HG02763 (cell line): ENCODE data around the gene HPSE2.

ENCODE experiments used
- ATAC-seq: cut with Tn5 transposase; IDR thresholded peaks from one replicate; pipeline ENCODE4 v1.9.1; 2021; ENCODE audit warnings: mild to moderate bottlenecking, moderate library complexity; ENCODE audit not compliant: unreplicated experiment

HPSE2 gene

DNA sequence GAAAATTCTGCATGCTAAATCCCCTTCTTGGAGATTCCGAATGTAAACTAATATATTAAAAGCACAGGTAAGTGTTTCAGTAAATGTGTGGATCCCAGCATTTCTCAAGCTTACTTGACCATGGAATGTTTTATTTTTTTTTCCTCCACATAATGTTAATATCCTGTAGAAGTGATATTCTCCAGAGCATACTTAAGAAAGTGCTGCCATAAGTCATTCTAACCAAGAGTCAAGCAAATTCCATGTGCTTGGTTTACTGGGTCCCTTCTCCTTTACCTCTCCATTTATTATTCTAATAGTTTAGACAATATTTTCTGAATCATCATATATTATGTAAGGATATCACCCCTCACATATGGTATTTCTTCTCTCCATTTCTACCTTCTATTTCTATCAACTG lies 522.1 kb downstream of the HPSE2 start:
- no peak for ATAC-seq

- no peak for ATAC-seq
Observed at GRCh38 chr10:98696516-98696915, 539.1 kb downstream of the HPSE2 start.

- no peak for ATAC-seq
Observed at GRCh38 chr10:98694883-98695282, 540.8 kb downstream of the HPSE2 start.

GRCh38 chr10:98694014-98694413 lies 541.6 kb downstream of the HPSE2 start:
- no peak for ATAC-seq

DNA sequence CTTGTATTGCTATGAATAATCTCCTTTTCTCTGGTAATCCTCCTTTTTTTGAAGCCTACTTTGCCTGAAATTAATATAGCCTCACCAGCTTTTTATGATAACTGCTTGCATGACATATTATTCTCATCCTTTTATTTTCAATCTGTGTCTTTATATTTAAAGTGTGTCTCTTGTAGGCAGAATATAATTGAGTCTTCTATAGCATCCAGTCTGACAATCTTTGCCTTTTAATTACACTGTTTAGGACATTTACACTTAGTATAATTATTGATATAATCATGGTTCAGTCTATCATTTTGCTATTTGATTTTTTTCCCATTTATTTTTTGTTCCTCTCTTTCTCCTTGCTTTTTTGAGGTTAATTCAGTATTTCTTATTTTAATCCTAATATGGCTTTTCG lies 548.0 kb downstream of the HPSE2 start:
- no peak for ATAC-seq

DNA sequence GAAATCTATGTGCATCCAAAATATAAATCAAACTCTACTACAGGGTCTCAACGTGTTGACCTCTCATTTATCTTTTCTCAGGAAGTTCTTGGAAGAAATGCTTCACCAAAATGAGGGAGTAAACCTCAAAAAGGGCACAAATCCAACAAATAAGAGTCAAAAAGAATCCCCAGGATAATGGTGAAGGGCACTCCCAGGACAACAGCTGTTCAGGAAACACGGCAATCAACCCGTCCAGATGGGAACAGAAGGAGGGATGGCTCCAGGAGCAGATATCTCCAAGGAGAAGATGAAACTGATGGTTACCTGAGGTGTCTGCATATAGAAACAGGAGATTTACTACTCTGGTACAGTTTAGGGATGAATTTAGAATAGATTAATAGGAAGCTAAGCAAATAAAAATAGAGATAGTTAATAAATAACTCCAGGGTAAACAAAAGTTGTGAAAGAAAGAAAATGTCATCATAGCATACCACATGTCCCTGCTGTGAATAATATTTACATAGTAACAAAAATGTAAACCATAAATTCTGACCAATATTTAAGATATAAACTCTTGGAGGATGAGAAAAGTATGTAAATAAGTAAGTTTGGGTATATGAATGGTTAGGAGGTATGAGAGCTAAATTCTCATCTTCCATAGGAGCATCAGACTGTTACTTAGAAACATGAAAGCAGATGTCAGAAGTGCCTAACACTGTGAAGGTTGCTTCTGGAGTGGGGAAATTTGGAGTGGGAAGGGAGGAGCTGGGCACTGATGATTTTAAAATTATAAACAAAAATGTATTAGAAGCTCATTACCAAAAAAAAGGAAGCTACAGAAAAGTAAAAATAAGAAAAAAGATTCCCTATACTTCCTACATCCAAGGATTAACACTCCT lies 551.4 kb downstream of the HPSE2 start:
- no peak for ATAC-seq

DNA sequence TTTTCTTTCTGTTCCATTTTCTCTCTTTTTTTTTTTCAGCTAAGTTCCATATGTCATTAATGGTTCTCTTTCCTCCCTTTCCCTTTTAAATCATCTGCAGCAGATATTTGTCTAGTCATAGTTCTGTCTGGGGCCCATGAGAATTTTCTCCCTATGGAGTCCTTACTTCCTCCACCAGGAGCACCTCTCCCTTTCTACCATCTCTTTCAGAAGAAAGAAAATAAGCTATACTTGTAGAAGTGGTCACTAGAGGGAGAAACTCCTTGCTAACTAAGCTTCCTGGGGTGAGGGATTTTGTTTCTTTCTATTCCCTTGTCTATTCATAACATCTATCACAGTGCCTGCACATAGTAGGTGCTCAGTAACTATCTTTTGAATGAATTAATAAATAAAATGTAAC lies 558.8 kb downstream of the HPSE2 start:
- no peak for ATAC-seq

- no peak for ATAC-seq
Observed at GRCh38 chr10:98675902-98676301, 559.8 kb downstream of the HPSE2 start.

- ATAC-seq = no peak
Observed at GRCh38 chr10:98673171-98673782, 562.4 kb downstream of the HPSE2 start.

GRCh38 chr10:98667081-98667480 lies 568.6 kb downstream of the HPSE2 start:
- no peak for ATAC-seq

- ATAC-seq = no peak
Observed at GRCh38 chr10:98666276-98666675, 569.4 kb downstream of the HPSE2 start.

DNA sequence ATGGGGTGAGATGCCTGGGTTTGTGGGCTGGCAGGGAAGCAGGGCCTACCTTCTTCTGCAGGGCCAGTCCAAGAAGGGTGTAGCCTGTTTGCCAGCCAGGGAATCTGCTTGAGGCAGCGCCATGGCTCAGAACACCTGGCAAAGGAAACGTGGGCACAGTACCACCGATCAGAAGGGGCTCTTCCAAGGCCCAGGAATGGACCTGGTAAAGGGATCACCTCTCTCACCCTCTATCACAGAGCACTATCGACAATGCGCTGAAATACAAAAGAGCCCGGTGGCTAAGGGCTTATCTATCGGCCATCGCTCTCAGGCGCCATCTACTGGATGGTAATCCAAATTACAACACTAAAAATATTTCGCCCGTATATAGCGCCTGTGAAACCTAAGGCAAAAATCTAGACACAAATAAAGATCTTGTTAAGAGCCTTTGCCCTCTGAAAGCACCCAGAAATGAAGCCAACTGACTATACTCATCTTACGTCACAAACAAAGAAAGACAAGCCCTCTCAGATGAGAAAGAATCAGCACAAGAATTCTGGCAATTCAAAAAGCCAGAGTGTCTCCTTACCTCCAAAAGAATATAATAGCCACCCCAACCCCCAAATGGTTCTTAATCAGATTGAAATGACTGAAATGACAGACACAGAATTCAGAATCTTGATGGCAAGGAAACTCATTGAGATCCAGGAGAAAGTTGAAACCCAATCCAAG lies 571.2 kb downstream of the HPSE2 start:
- no peak for ATAC-seq

- no peak for ATAC-seq
Observed at GRCh38 chr10:98659951-98660350, 575.7 kb downstream of the HPSE2 start.

DNA sequence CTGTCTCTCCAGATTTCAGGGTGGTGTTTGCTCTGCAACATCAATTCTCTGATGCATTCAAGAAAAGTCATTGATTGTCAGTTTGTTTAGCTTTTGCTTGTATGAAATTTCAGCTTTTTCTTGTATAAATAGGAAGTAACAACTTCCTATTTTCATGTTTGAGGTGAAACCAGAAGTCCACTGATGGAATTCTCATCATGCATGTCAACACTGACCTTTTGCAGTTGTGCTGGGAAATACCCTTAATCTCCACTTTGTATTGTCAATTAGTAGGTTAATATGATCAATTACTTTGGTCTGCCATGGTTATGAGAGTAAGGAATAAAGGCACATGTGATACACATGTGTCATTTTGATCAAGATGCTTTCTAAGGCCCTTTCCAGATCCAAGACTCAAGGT lies 580.2 kb downstream of the HPSE2 start:
- ATAC-seq = no peak

GRCh38 chr10:98649170-98649569 lies 586.5 kb downstream of the HPSE2 start:
- no peak for ATAC-seq

GRCh38 chr10:98646998-98647917 lies 588.4 kb downstream of the HPSE2 start:
- ATAC-seq = no peak

- no peak for ATAC-seq
Observed at GRCh38 chr10:98644466-98644865, 591.2 kb downstream of the HPSE2 start.

DNA sequence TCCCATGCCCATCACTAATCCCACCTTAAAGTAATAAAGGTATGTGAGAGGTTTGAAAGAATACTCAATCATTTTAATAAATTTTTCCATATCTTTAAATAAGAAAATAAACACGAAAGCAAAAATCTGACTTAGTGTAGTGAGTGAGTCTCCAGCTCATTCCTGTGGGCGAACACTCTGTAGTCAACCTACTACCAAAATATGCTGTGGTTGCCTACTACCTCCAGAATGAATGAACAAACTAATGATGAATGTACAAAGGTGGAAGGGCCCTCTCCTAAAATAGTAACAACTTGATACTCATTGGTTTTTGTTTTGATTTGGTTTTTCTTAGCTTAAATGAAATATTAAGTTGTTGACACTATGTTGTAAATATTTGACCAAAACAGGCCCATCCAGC lies 593.4 kb downstream of the HPSE2 start:
- no peak for ATAC-seq

DNA sequence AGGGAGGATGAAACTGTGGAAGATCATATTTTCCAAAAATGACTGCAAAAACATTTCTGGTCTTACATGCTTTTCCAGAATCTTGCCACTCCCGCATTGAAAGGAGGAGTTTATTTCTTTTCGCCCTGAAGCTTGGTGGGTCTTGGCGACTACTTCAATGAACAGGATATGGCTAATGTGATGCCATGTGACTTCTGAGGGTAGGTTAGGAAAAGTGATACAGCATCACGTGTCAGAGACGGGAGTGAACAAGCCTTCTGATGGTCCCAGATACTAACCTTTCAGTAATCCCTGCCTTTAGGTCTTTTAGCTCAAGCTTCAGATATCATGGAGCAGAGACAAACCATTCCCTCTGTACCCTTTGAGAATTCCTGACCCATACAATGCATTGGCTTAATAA lies 596.7 kb downstream of the HPSE2 start:
- ATAC-seq = no peak

GRCh38 chr10:98636921-98637329 lies 598.7 kb downstream of the HPSE2 start:
- no peak for ATAC-seq
